HEK293T (cell line): ENCODE measurements around the gene USP9X.
"Not testable (repeated sequence)": the region's sequence is repeated elsewhere in the genome, so short reads cannot be mapped to it uniquely, and the experiment has no call there.

Experiments used
- CTCF ChIA-PET: fragments of 350-600 bp; formaldehyde crosslinking; extraction: SDS; loops from one replicate; lab custom pipeline; 2021; ENCODE audit warnings: antibody characterized with exemption, inconsistent platforms; lab: Yijun Ruan, JAX
- POLR2A ChIA-PET: fragments of 350-600 bp; formaldehyde crosslinking; extraction: SDS; loops from one replicate; lab custom pipeline; 2020; ENCODE audit warnings: antibody characterized with exemption, inconsistent platforms; lab: Yijun Ruan, JAX
- DNase-seq: peaks from one replicate; pipeline ENCODE4 v3.0.0; 2012; ENCODE audit warnings: mixed read lengths; ENCODE audit errors: extremely low spot score
- ARNT ChIP-seq: fragments of 450-650 bp; IDR thresholded peaks from 2 replicates; pipeline ENCODE4 v1.6.1; 2017; ENCODE audit warnings: mild to moderate bottlenecking
- BHLHE40 ChIP-seq: fragments of 450-650 bp; IDR thresholded peaks from 2 replicates; pipeline ENCODE4 v1.6.1; 2016; ENCODE audit warnings: mild to moderate bottlenecking, moderate library complexity, borderline replicate concordance
- CTBP1 ChIP-seq: fragments of 450-650 bp; IDR thresholded peaks from 2 replicates; pipeline ENCODE4 v1.6.1; 2016; ENCODE audit warnings: borderline replicate concordance
- ELF4 ChIP-seq: fragments of 450-650 bp; IDR thresholded peaks from 2 replicates; pipeline ENCODE4 v1.6.1; 2017; ENCODE audit warnings: antibody characterized with exemption
- FOXA1 ChIP-seq: fragments of 450-650 bp; IDR thresholded peaks from 2 replicates; pipeline ENCODE4 v1.6.1; 2016; ENCODE audit warnings: mild to moderate bottlenecking
- FOXK2 ChIP-seq: fragments of 450-650 bp; IDR thresholded peaks from 2 replicates; pipeline ENCODE4 v1.6.1; 2016; ENCODE audit warnings: mild to moderate bottlenecking
- FOXM1 ChIP-seq: fragments of 450-650 bp; IDR thresholded peaks from 2 replicates; pipeline ENCODE4 v1.6.1; 2017; ENCODE audit warnings: mild to moderate bottlenecking, borderline replicate concordance
- HDGF ChIP-seq: fragments of 450-650 bp; IDR thresholded peaks from 2 replicates; pipeline ENCODE4 v1.6.1; 2017; ENCODE audit warnings: antibody characterized with exemption, borderline replicate concordance
- L3MBTL2 ChIP-seq: fragments of 450-650 bp; conservative IDR thresholded peaks from 2 replicates; pipeline ENCODE4 v1.6.1; 2016; ENCODE audit warnings: mild to moderate bottlenecking
- LEF1 ChIP-seq: fragments of 450-650 bp; IDR thresholded peaks from 2 replicates; pipeline ENCODE4 v1.6.1; 2017; ENCODE audit warnings: mild to moderate bottlenecking, borderline replicate concordance
- SP1 ChIP-seq: fragments of 450-650 bp; IDR thresholded peaks from 2 replicates; pipeline ENCODE4 v1.6.1; 2017
- SUZ12 ChIP-seq: fragments of 450-650 bp; IDR thresholded peaks from 2 replicates; pipeline ENCODE4 v1.6.1; 2016; ENCODE audit warnings: mild to moderate bottlenecking
- TARDBP ChIP-seq: fragments of 450-650 bp; IDR thresholded peaks from 2 replicates; pipeline ENCODE4 v1.6.1; 2016
- ZNF384 ChIP-seq: fragments of 450-650 bp; IDR thresholded peaks from 2 replicates; pipeline ENCODE4 v1.6.1; 2016
- TF ChIP-seq, protein P1 (sequence below): fragments of 450-650 bp; IDR thresholded peaks from 2 replicates; pipeline ENCODE4 v1.6.1; 2016

Gene USP9X

DNA sequence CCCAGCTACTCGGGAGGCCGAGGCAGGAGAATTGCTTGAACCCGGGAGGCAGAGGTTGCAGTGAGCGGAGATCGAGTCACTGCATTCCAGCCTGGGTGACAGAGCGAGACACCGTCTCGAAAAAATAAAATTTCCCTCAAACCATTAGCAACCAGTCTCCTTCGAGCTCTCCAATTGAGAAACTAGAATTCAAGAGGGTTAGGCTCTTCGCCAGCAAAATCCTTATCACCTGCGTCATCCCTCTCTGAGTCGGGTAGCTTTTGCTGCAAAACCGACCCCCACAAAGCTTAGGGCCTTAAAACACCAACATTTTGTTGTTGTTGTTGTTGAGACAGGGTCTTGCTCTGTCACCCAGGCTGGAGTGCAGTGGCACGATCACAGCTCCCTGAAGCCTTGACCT, 173.6 kb downstream of the USP9X start:
- CTCF ChIA-PET = interaction anchor here (0.8 kb wide), 1 partner anchor 608 kb away, joined by 3 read pairs; no protein-coding TSS in a partner anchor
- DNase-seq = no peak
- no peak for TF ChIP-seq LEF1
- TF ChIP-seq, protein P1, sequence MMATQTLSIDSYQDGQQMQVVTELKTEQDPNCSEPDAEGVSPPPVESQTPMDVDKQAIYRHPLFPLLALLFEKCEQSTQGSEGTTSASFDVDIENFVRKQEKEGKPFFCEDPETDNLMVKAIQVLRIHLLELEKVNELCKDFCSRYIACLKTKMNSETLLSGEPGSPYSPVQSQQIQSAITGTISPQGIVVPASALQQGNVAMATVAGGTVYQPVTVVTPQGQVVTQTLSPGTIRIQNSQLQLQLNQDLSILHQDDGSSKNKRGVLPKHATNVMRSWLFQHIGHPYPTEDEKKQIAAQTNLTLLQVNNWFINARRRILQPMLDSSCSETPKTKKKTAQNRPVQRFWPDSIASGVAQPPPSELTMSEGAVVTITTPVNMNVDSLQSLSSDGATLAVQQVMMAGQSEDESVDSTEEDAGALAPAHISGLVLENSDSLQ = no peak
- TF ChIP-seq BHLHE40 = no peak
- TF ChIP-seq SP1 = no peak
- no peak for TF ChIP-seq FOXK2
- no peak for TF ChIP-seq SUZ12
- TF ChIP-seq ARNT = no peak
- no peak for TF ChIP-seq FOXM1
- TF ChIP-seq TARDBP = no peak
- POLR2A ChIA-PET = no interaction called here

DNA sequence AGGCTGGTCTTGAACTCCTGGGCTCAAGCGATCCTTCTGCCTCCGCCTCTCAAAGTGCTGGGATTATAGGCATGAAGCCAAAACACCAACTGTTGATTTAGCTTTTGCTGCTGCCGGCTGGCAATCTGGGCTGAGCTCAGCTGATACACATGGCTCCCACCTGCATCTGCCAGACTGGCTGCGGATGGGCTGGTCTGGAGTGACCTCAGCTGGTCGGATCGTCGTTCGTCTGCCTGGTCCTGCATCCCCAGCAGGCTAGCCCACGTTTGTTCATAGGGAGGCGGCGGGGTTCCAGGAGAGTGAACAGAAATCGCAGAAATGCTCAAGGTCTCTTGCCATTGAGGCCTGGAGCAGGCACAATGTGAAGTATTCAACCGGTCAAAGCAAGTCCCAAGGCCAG, 174.3 kb downstream of the USP9X start:
- TF ChIP-seq FOXK2 (no peak), FOXA1 (no peak)
- DNase-seq = no peak
- POLR2A ChIA-PET = no interaction called here
- CTCF ChIA-PET = interaction anchor here (0.8 kb wide), 1 partner anchor 608 kb away, joined by 3 read pairs; no protein-coding TSS in a partner anchor

DNA sequence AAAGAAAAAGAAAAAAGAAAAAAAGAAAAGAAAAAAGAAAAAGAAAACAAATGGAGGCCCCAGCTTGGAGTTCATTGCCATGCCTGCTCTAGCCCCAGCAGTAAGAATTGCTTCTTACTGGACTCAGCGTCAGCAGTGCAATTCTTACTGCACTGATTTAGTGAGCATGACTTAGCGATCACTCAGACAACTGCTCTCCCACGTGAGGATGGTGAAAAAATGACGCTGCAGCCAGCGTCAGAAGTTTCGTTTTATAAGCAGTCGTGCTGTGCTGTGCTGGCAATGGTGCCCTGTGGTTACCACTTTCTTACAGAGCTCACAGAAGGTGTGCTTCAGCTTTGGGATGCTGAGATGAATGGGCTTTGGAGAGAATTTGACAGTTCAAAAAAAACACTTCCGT, 180.4 kb downstream of the USP9X start:
- ChIA-PET POLR2A (no interaction called here), CTCF (no interaction called here)
- no peak for TF ChIP-seq ELF4
- TF ChIP-seq SUZ12 = no peak
- TF ChIP-seq FOXA1 = no peak
- no peak for TF ChIP-seq BHLHE40
- no peak for TF ChIP-seq FOXK2
- TF ChIP-seq, protein P1 = no peak
- no peak for TF ChIP-seq CTBP1
- TF ChIP-seq LEF1 = no peak
- no peak for TF ChIP-seq HDGF
- no peak for TF ChIP-seq L3MBTL2
- DNase-seq = no peak

DNA sequence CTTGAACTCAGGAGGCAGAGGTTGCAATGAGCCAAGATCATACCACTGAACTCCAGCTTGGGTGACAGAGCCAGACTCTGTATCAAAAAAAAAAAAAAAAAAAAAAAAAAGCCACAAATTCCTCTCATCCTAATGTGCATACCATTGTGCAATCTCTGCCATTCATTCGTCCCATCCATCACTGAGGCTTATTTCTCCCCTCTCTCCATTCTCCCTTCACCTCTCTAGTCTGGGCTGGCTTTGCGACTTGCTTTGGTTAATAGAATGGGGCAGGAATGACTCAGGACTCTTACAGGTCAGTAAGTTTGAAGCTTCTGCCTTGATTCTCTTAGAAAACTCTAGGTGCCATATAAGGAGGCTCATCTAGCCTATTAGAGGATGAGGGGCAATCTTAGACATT, 188.4 kb downstream of the USP9X start:
- POLR2A ChIA-PET = interaction anchor here (1.4 kb wide), 1 partner anchor 60 kb away, joined by 6 read pairs; the partner anchor contains the start of gene DDX3X
- CTCF ChIA-PET = interaction anchor here (0.7 kb wide), 1 partner anchor 44 kb away, joined by 4 read pairs; no protein-coding TSS in a partner anchor
- TF ChIP-seq CTBP1 = no peak
- TF ChIP-seq, protein P1 = peak; percentile 30; the same call in 1 of the 2 replicates
- no peak for DNase-seq

DNA sequence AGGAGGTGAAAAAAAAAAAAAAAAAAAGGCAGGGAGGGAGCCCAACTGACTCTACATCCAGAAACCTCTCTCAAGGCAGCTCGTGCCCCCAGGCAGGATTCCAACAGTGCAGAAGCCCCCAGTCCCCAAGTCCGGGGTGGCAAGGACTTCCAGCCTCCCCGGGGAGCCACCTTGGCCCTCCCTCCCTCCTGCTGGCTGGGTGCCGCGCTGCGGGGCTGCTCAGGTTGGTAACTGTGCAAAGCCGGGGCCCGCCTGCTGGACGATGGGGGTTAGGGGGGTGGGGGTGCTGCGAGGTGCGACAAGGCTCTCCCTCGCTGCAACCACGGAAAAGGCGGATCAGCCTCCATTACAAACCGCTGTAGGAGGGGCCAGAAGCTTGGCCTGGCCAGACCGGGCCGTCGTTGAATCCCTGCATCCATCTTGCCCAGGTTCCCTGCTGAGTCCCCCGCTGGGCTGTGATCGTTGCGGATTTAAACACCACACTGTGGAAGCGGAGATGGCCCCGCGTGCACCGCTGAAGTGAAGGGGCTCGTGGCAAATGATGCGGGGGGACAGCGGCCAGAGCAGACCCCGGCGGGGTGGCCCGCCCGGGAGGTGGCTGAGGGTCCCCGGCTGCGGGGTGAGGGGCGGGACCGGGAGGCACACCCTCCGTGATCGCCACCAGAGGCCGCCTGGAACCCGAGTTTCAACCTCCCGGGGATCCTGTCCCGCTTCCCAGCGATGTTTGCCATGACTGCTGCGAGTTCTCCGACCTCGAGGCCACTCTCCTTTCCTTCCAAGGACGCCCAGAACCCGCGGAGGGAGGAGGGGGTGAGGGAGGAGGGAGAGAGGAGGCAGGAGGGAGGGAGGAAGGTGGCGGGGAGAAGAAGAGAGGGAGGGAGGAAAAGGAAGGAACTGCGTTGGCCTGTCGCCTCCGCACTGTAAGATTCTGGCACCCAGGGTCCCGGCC, 190.7 kb downstream of the USP9X start:
- peak; percentile 76 for DNase-seq
- ChIA-PET CTCF (interaction anchor here (0.6 kb wide), 1 partner anchor 487 kb away, joined by 3 read pairs; no protein-coding TSS in a partner anchor), POLR2A (interaction anchor here (1.0 to 1.6 kb wide), 3 partner anchors 55 to 58 kb away, joined by 4 read pairs; partner anchors contain the start of gene DDX3X)
- peak; percentile 87 for TF ChIP-seq ZNF384
- no peak for TF ChIP-seq FOXM1
- no peak for TF ChIP-seq CTBP1
- TF ChIP-seq L3MBTL2 = peak; percentile 64
- no peak for TF ChIP-seq TARDBP

DNA sequence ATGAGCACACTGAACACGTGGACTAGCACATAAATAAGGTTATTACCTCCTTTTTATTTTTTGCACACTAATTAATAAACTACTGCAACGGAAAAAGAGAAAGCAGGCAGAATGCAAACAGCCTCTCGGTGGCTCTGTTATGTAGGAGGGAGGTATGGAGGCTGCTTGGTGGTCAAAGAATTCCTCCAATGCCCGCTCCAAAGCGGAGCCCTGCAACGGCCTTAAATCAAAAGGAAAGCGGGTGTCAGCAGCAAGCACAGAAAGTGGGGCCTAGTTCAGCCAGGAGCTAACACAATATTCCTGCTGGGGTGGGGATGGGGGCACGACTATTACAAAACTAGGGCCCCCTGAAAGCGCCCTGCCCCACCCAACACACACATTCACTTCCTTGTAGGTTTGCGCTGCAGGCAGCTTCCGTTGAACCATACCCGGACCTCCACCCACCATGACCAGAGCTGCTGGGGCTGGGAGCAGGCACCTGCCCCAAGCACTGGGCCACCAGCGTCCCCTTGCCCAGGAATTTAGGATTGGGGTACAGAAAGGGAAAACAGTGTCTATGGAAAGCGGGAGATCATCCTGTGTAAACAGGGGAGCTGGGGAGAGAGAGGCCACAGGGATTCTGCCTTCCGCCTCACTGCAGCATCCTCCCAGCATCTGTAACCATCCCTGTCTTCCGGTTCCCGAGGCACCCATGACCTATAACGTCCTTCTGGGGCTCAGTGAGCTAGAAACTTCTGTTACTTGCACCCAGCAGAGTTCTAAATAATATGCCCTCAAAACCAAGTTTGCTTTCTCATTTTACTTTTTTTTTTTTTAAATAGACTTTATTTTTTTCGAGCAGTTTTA, 191.6 kb downstream of the USP9X start:
- ChIA-PET POLR2A (interaction anchor here (1.6 kb wide), 1 partner anchor 57 kb away, joined by 4 read pairs; the partner anchor contains the start of gene DDX3X), CTCF (interaction anchor here (0.5 kb wide), 1 partner anchor 20 kb away, joined by 3 read pairs; no protein-coding TSS in a partner anchor)
- TF ChIP-seq CTBP1 = no peak
- TF ChIP-seq, protein P1 = 0 out of 2 replicates have a peak, but pooled peaks have one; percentile 21
- DNase-seq = no peak

DNA sequence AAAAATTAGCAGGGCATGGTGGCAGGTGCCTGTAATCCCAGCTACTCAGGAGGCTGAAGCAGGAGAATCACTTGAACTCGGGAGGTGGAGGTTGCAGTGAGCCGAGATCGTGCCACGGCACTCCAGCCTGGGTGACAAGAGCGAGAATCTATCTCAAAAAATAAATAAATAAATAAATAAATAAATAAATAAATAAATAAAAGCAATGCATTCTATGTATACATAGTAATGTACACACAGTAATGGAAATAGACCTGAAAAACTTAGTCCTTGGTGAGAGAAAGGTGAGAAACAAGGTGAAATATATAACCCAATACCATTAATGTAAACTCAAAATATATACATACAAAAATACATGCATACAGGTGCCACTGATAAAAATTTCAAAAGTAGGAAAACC, 197.1 kb downstream of the USP9X start:
- POLR2A ChIA-PET, CTCF ChIA-PET, DNase-seq: not testable (repeated sequence)

DNA sequence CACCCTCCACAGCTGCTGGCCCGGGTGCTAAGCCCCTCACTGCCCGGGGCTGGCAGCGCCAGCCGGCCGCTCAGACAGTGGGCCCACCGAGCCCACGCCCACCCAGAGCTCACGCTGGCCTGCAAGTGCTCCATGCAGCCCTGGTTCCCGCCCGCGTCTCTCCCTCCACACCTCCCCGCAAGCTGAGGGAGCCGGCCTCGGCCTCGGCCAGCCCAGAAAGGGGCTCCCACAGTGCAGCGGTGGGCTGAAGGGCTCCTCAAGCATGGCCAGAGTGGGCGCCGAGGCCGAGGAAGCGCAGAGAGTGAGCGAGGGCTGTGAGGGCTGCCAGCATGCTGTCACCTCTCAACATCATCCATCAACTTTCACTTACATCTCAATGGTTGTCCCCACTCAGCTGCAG, 200.7 kb downstream of the USP9X start:
- CTCF ChIA-PET, DNase-seq: not testable (repeated sequence)
- POLR2A ChIA-PET = interaction anchor here (0.7 kb wide), 1 partner anchor 17 kb away, joined by 3 read pairs; no protein-coding TSS in a partner anchor
